GM19372 (cell line): ENCODE measurements around the gene APOA1.
A peak's percentile ranks its signal among the peaks of the same experiment; 100 is the strongest.
"Not testable (repeated sequence)": the region's sequence is repeated elsewhere in the genome, so short reads cannot be mapped to it uniquely, and the experiment has no call there.

Experiments
- ATAC-seq: cut with Tn5 transposase; IDR thresholded peaks from one replicate; pipeline ENCODE4 v1.9.1; 2021; ENCODE audit warnings: mild to moderate bottlenecking, low read depth, moderate library complexity; ENCODE audit not compliant: unreplicated experiment

APOA1 gene

GRCh38 chr11:116835791-116836631 is 1.4 kb downstream of the APOA1 start:
- ATAC-seq = peak; percentile 86

GRCh38 chr11:116835042-116835772 is 2.2 kb downstream of the APOA1 start:
- peak; percentile 13 for ATAC-seq

- ATAC-seq = not testable (repeated sequence)
Observed at GRCh38 chr11:116834535-116835041, 2.8 kb downstream of the APOA1 start.

- no peak for ATAC-seq
Observed at GRCh38 chr11:116833816-116834534, 3.4 kb downstream of the APOA1 start.

- no peak for ATAC-seq
Observed at GRCh38 chr11:116833491-116833815, 4.0 kb downstream of the APOA1 start.

- no peak for ATAC-seq
Observed at GRCh38 chr11:116832350-116833290, 4.8 kb downstream of the APOA1 start.

- no peak for ATAC-seq
Observed at GRCh38 chr11:116831790-116832349, 5.6 kb downstream of the APOA1 start.

- ATAC-seq = no peak
Observed at GRCh38 chr11:116830184-116830912, 7.1 kb downstream of the APOA1 start.

GRCh38 chr11:116829525-116830183 is 7.8 kb downstream of the APOA1 start, which contains the start of gene APOC3:
APOC3 (plus strand) TSS chr11:116829907; CDS start chr11:116830583, 676 bp downstream.
- no peak for ATAC-seq

GRCh38 chr11:116828632-116829524 is 8.5 kb downstream of the APOA1 start:
- no peak for ATAC-seq

- ATAC-seq = no peak
Observed at GRCh38 chr11:116827461-116827860, 10.0 kb downstream of the APOA1 start.

GRCh38 chr11:116826751-116827431 is 10.5 kb downstream of the APOA1 start:
- no peak for ATAC-seq

- no peak for ATAC-seq
Observed at GRCh38 chr11:116825854-116826750, 11.3 kb downstream of the APOA1 start.

GRCh38 chr11:116825434-116825833 is 12.0 kb downstream of the APOA1 start:
- ATAC-seq = no peak

GRCh38 chr11:116823031-116823843 is 14.2 kb downstream of the APOA1 start, which contains the start of gene APOA4:
APOA4 (minus strand) TSS chr11:116823304; CDS start chr11:116823191, 113 bp downstream.
- ATAC-seq = no peak
